HG03575 (cell line): ENCODE measurements around the gene HTRA1.

Experiments used
- ATAC-seq: cut with Tn5 transposase; IDR thresholded peaks from one replicate; pipeline ENCODE4 v1.9.1; 2021; ENCODE audit not compliant: unreplicated experiment, insufficient number of reproducible peaks, low FRiP score; ENCODE audit errors: extremely low read depth

Gene HTRA1

DNA sequence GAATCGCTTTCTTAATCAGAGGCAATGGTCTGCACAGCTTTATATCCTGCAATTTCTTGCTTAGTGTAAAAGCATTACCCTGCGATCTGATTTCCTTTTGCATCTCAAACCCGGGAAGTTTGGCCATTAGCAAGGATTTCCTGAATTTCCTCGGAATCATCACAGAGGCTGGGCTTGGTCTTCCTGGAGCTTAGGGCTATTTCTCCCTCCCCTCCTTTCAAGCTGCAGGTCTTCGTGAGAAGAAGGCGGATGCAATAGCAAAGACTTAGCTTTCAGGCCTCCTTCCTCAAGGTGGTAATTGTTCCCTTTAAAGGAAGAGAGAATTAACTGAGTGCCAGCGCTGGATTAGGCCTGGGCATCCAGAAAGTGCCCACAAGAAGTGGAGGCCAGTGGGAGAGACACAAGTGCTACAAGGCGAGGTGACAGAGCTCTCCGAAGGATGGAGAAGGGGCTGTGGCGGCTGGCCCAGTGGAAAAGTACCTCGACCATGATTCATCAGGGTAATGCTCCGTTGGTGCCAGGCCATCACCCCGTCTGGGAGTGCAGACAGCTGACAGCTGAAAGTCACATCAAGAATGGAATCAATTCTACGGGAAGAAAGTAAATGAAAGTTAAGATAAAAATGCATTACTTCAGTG lies 10.9 kb upstream of the HTRA1 start:
- ATAC-seq: no peak

DNA sequence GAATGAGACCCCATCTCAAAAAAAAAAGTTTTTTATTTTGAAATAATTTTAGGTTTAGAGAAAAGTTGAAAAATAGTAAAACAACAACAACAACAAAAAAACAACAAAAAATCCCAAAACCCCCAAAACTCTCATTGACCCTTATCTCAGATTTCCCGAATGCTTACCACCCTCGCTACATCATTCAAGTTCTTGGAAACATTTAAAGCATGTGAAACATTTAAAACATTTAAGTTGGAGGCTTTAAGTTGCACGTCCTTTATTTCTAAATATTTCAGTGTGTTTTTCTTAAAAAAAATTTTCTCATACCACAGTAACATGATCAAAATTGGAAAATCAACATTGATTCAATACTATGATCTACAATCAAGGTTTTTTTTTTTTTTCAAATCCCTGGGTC lies 7.3 kb upstream of the HTRA1 start:
- no peak for ATAC-seq

DNA sequence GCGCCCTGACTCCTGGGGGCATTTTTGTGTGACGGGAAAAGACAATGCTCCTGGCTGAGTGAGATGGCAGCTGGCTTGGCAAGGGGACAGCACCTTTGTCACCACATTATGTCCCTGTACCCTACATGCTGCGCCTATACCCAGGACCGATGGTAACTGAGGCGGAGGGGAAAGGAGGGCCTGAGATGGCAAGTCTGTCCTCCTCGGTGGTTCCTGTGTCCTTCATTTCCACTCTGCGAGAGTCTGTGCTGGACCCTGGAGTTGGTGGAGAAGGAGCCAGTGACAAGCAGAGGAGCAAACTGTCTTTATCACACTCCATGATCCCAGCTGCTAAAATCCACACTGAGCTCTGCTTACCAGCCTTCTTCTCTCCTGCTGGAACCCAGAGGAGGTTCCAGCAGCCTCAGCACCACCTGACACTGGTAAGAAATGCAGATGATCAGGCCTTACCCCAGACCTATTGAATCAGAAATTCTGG lies 6.7 kb upstream of the HTRA1 start, which contains the start of gene ARMS2:
TSS of gene ARMS2 (plus strand) at position 51 of the 478 bp plus-strand sequence. CDS start at position 126, 75 bp downstream.
- no peak for ATAC-seq

DNA sequence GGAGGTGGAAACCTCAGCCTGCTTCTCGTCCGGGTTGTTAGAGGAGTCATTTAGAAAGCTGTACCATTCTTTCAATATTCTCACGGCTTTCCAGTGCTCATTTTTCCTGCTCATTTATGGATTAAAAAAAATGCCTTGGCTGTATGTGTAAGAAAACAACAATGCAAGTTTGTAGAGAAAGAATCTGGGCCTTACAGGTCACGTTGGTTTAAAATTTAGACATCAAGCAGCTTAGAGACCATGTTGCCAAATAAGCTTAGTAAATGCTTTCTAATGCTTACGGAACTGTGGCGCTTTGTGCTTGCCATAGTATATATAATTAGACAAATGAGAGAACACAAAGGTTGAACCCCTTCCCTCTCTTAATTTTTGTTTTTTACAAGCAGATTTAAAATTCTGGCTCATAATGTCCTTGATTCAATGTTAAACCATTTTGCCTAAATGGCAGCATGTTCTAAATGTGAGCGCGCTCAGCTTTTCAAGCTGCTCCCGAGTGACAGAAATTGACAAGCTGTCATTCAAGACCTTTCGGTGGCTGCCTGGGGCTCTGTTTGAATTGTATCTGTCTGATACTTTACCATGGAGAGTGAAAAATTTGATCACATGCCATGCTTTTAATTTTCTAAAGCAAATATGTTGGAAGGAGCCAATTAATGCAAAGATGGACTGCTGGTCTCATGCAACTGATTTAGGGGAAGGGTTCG lies 5.8 kb upstream of the HTRA1 start:
- ATAC-seq: no peak

DNA sequence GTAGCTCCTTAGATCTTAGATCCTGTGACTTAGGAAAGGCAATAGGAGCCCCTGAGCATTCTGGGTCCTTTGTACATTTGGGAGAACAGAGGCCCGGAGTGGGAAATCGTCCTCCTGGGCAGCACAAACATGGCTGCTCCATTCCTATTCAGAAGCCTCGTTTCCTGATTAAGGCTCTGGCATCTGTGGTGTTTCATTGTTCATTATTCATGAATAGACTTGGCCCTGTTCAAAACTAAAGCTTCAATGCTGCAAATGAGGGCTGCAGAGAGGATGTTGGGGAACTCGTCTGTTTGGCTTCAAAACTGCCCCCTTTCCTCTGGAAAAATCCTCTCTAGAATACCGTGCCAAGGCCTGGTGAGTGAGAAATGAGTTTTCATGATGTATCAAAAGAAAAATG lies 3.4 kb upstream of the HTRA1 start:
- no peak for ATAC-seq

DNA sequence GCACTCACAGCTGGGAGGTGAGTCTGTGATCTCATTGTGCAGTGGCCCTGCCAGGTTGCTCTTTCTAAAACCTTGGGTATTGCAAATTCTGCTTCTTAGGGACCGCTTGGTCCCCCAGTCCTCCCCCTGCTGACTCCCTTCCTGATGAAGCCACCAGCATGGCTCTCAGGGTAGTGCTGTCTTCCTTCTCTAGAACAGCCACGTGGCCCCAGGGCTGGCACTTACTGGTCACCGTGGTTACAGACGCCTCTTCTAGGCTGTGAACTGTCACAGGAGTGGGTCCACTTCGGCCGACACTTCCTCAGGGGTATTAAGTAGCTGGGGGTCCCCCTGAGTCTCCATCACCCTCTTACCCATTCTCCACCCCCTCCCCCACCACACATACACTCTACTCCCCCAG lies 2.7 kb upstream of the HTRA1 start:
- no peak for ATAC-seq

DNA sequence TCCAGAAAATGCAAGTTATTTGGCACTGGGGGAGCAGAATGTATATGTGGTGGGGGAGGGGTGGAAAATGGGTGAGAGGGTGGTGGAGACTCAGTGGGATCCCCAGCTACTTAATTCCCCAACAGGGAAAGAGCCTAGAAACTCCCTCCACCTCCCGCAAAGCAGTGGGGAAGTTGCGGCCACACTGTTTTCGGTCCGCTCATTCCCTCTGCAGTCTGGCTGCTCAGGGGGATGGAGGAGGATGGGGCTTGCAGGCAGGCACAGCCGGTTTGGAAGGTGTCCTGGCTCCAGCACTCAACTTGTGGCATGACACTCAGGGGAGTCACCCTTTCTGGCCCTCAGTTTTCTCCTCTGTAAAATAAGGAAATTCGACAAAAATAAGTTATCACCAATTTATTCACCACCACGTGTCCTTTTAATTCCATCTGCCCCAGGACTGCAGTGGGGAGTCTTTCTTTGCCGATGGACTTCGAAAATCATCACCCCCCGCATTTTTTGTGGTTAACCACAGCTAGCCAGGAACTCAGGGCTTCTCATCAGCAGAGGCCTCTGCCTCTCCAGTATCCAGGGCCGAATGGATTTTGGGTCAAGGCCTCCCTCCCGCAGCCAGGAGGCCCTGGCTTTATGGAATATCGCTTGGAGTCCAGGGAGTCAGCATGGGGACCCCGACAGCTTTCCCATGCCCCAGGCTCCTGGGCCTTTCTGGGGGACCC lies 1.6 kb upstream of the HTRA1 start:
- ATAC-seq: no peak

DNA sequence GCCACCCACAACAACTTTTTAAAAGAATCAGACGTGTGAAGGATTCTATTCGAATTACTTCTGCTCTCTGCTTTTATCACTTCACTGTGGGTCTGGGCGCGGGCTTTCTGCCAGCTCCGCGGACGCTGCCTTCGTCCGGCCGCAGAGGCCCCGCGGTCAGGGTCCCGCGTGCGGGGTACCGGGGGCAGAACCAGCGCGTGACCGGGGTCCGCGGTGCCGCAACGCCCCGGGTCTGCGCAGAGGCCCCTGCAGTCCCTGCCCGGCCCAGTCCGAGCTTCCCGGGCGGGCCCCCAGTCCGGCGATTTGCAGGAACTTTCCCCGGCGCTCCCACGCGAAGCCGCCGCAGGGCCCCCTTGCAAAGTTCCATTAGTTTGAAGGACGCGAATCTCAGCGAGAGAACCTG lies 461 bp upstream of the HTRA1 start:
- no peak for ATAC-seq

DNA sequence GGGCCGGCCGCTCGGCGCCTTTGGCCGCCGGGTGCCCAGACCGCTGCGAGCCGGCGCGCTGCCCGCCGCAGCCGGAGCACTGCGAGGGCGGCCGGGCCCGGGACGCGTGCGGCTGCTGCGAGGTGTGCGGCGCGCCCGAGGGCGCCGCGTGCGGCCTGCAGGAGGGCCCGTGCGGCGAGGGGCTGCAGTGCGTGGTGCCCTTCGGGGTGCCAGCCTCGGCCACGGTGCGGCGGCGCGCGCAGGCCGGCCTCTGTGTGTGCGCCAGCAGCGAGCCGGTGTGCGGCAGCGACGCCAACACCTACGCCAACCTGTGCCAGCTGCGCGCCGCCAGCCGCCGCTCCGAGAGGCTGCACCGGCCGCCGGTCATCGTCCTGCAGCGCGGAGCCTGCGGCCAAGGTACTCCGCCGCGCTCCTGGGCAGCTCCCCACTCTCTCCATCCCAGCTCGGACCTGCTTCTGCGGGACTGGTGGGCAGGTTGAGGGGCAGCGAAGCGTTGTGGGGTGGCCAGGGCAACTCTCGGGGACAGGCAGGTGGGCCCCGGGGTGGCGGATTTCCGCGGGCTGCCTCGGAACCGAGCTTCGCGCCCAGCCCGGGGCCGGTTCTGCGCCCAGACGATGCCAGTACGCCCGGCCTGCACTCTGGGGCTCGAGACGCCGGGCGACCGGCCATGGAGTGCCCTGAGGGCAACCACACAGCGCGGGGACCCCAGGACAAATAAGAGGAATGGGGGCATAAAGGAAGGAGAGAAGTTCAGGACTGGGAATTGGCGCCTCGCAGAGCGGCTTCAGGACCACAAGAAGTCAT lies 578 bp downstream of the HTRA1 start:
- ATAC-seq: no peak

DNA sequence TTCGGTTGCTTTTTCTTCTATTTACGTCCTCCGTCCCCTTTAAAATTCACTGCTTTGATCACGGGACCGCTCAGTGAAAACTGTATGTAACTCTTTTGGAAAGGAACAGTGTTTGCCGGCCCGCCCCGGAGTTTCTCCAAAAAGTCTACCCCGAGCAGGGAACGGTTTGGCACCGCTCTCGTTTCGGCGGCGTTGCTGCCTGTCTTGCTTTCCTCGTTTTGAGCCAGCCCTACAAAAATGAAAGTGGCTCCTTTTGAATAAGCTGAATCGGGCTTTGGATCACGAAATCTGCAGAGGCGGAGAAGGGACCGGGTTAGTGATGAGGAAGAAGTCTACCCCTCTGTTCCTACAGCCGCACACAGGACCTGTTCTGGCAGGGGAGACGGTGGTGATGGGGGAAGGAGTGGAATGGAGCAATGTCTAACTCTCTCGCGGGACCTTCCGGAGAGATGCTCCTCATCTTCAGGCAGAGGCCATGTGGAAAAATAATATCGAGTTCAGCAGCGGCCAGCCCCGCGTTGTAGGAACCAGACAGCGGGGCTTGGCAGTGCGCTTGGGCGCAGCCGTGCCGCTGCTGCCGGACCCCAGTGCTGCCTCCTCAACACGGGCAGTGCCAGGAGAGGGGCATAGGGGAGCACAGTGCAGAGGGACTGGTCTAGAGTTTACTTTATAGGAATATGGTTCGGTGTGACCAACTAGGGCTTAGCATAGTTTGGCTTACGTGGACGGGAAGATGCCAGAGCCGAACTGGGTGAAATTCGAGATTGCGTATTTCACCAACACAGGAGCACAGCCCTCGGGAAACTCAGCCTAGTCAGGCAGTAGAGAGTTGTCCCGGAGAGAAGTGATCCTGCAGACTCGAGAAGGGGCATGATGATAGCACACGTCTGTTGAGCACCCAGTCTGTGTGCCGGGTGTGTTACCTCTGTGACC lies 1.4 kb downstream of the HTRA1 start:
- ATAC-seq: no peak

DNA sequence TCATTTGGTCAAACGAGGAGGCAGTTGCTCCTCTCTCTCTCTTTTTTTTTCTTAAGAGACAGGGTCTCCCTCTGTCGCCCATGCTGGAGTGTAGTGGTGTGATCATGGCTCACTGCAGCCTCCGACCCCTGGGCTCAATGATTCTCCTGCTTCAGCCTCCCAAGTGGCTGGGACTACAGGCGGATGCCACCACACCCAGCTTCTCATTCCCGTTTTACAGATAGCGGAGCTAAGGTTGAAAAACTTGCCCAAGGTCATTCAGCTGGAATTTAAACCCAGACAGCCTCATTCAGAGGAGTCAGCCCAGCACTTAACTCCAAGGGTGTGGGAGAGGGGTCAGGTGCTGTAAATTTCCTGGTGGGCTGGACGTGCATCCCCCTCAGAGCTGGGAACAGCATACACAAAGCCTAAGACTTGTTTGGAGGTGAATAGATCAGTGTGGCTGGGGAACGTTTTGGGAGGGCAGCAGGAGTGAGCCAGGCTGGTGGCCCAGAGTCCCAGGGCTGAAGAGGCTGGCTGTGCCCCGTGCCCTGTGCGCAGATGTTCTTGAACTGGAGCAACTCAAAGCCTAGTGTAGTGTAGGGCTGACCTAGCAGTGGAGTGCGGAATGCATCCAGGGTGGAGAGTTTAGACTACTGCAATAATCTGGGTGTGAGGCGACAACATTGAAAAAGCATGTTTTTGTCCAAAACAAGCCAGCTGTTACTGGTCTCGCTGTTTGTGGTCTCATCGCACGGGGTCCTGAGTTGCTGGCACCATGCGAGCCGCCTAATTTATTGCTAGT lies 2.3 kb downstream of the HTRA1 start:
- ATAC-seq: no peak

DNA sequence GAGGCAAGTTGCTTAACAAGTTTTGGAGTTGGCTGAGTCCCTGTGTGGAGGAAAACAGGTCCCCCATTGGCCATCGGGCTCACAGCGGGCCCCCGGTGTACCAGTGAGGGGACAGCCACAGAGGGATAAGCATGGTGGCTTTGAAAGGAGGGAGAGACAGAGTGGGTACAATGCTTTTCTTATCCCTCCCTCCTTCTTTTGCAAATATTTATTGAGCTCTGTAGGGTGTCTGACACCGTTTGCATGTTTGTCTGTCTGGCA lies 2.8 kb downstream of the HTRA1 start:
- ATAC-seq: no peak

DNA sequence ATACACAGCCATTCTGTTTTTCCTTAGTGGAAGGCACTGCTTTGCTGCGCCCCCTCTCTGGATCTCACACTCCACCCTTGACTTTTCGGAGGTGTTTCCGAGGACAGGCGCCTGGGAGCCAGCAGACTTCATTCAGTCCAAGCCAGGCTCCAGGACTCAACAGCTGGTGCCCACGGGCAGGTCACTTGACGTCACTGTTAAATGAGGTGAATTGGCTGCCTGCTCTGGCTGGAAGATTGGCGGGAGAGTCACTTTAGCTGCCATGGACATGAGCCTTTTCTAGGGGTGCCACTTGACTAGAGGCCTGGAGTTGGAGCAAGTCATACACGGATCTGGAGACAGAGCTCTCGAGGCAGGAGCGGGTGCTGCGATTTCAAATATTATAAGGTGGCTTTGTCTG lies 3.2 kb downstream of the HTRA1 start:
- ATAC-seq: no peak

DNA sequence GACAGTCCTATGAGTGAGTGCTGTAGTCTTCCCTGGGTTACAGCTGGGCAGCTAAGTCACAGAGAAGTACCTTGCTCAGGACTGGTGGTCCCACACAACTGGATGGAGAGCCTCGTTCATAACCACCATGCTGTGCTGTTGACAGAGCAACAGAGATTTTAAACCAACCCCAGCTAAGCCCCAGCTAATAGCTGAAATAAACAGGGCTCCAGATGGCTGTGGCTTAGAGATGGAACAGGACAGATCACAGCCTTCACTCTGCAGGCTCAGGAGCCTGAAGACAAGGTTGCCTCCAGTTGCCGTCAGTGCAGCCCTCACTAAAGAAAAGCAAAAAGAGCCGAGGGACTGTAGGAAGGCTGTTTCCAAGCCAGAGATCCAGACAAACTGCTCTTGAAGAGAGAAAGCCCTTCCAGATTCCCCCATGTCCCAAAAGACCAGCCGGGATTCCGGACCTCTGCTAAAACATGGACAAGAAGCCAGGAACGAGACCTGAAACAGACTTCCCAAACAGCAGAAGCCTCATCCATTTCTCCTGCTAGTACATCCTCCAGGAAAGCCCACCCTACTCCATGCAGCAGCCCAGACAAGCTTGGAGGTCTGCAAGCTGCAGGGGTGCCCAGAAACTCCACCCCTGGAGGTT lies 4.2 kb downstream of the HTRA1 start:
- ATAC-seq: no peak

DNA sequence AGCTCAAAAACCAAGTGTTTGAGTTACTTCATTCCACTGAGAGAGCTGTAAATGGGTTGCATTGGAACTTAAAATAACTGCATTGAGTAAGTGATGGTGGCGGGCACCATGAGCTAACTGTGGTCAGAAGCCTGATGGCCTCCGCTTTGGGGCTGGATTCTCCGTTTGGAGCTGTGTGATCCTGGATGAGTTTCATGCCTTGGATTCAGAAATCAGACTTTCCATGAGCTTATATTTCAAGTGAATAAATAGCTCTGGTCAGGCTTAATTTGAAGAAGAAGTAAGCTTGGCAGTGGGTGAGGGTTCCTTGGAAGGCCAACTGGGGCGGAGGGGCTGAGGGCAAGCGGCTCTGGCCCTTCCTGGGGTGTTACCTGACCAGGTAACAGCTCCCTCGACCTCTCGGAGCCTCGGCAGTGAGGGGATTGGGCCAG lies 5.6 kb downstream of the HTRA1 start:
- ATAC-seq: no peak

DNA sequence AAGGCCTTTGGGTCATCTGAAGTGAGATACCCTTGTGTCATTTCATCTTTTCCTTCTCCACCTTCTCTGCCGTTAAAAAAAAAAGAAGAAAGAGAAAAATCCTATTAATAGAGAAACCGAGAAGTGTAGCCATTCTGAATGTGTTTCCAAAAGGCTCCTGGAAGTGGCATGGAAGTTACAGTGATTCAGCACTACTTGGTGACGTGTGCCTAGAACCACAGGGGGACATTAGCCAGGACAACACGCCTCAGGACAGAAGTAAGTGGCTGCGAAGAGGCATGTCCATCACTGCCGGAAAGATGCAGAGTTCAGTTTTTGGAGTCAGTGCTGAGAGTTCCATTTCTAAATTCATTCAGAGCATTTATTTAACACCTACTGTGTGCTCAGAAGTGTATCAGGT lies 6.3 kb downstream of the HTRA1 start:
- no peak for ATAC-seq

DNA sequence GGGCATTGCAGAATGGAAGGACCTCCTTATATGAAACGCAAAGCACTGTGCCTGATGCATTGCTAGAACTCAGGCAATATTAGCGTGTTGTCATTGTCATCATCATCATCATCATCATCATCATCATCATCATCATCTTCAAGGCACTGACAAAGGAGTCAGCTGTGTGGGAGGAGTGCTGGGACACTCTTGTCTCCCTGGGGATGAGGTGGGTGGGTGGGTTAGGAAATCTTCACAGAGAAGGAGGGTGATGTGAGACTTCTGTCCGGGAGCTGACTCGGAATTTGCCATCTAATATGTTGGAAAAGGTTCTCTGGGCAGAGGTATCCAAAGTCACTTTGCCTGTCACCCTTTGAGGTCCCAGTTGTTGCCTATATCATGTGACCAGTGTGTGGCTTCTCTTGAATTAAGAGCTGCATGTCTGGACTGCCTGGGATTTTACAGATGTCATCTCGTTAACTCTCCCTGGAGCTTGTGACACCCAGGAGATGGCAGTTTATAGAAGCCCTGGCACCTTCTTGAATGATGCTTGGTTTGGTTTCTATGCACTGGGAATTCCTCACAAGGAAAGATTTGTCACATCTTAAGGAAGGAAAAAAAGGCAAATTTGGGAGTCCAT lies 7.1 kb downstream of the HTRA1 start:
- ATAC-seq: no peak
